Neural progenitor cell (in vitro differentiated cells): ENCODE data around the gene LOXHD1. TPM values are rescaled to one million over a fixed set of nuclear protein-coding genes. Genes with fewer than 3 reads are reported as not detected.

Source experiments
- DNase-seq: peaks from one replicate; pipeline ENCODE4 v3.0.0-alpha.2; 2016; ENCODE audit warnings: low spot score
- H2AFZ ChIP-seq: fragments of 200-600 bp; sonication (generic); replicated peaks from 2 replicates; pipeline ENCODE4 v1.6.1; 2016; ENCODE audit warnings: antibody characterized with exemption
- H3F3A ChIP-seq: fragments of 200-600 bp; sonication (generic); 2 replicates; pipeline ENCODE4 v1.6.1; 2016; ENCODE audit warnings: antibody characterized with exemption, low read depth
- H3K27ac ChIP-seq: fragments of 200-600 bp; sonication (generic); 2 replicates; pipeline ENCODE4 v1.5.1; 2016; ENCODE audit warnings: mild to moderate bottlenecking
- H3K27me3 ChIP-seq: fragments of 200-600 bp; sonication (generic); 2 replicates; pipeline ENCODE4 v1.6.1; 2016; ENCODE audit warnings: mild to moderate bottlenecking, moderate library complexity
- H3K36me3 ChIP-seq: fragments of 200-600 bp; sonication (generic); 2 replicates; pipeline ENCODE4 v1.5.1; 2016
- H3K4me1 ChIP-seq: fragments of 200-600 bp; sonication (generic); 2 replicates; pipeline ENCODE4 v1.6.1; 2016; ENCODE audit warnings: mixed run types
- H3K4me2 ChIP-seq: fragments of 200-600 bp; sonication (generic); 2 replicates; pipeline ENCODE4 v1.6.1; 2016
- H3K4me3 ChIP-seq: fragments of 200-600 bp; sonication (generic); 2 replicates; pipeline ENCODE4 v1.5.1; 2016
- H3K79me2 ChIP-seq: fragments of 200-600 bp; sonication (generic); 2 replicates; pipeline ENCODE4 v1.6.1; 2016; ENCODE audit warnings: low read depth
- H3K9ac ChIP-seq: fragments of 200-600 bp; sonication (generic); 2 replicates; pipeline ENCODE4 v1.6.1; 2016
- H3K9me3 ChIP-seq: fragments of 200-600 bp; sonication (generic); 2 replicates; pipeline ENCODE4 v1.5.1; 2016; ENCODE audit warnings: low read depth
- H4K20me1 ChIP-seq: fragments of 200-600 bp; sonication (generic); 2 replicates; pipeline ENCODE4 v1.6.1; 2016; ENCODE audit warnings: low read depth
- H3K27ac Mint-ChIP-seq: 3 replicates; pipeline ENCODE4 v1.8.0; 2021; ENCODE audit warnings: mixed read lengths
- H3K27me3 Mint-ChIP-seq: 2 replicates; pipeline ENCODE4 v1.8.0; 2022; ENCODE audit warnings: low read depth, mild to moderate bottlenecking, inconsistent platforms, moderate library complexity, mixed read lengths; ENCODE audit not compliant: insufficient read depth
- H3K36me3 Mint-ChIP-seq: 3 replicates; pipeline ENCODE4 v1.8.0; 2021; ENCODE audit warnings: mixed read lengths
- H3K4me1 Mint-ChIP-seq: 3 replicates; pipeline ENCODE4 v1.8.0; 2021; ENCODE audit warnings: mixed read lengths
- H3K4me3 Mint-ChIP-seq: 3 replicates; pipeline ENCODE4 v1.8.0; 2021; ENCODE audit warnings: mild to moderate bottlenecking, moderate library complexity, mixed read lengths
- H3K9me3 Mint-ChIP-seq: 3 replicates; pipeline ENCODE4 v1.8.0; 2020; ENCODE audit warnings: mixed read lengths
- EZH2 ChIP-seq: fragments of 200-600 bp; sonication (generic); IDR thresholded peaks from 2 replicates; pipeline ENCODE4 v1.6.1; 2017; ENCODE audit warnings: antibody characterized with exemption, mild to moderate bottlenecking, moderate library complexity
- EZH2phosphoT487 ChIP-seq: fragments of 200-600 bp; sonication (generic); IDR thresholded peaks from 2 replicates; pipeline ENCODE4 v1.6.1; 2017; ENCODE audit warnings: antibody characterized with exemption
- total RNA-seq: library from RNA; depleted of rRNA; stranded (reverse); fragments of >200 nt; gene quantifications from 2 replicates; pipeline ENCODE4 v1.2.3, GENCODE V29; 2015; ENCODE audit warnings: low replicate concordance
- TF ChIP-seq, protein P1 (sequence below): fragments of 200-600 bp; sonication (generic); IDR thresholded peaks from 2 replicates; pipeline ENCODE4 v1.5.1; 2017; ENCODE audit warnings: antibody characterized with exemption, mild to moderate bottlenecking

LOXHD1 gene
- total RNA-seq, 1 donor from 2014 or later = not detected

DNA sequence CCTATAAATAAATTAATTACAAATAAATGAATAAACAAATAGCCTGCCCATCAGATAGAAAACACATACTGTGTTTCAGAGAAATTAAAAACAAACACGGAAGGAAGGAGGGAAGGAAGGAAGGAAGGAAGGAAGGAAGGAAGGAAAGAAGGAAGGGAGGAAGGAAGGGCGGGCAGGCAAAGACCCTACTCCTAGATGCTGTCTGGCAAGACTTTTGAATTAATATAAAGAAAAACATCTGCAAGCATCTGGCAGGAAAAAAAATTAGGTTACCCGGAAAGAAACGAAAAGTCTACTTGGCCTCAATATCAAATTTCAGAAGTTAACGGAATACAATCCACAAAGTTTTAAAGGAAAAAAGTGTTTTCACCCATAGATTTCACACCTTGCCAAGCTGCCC is 49.1 kb downstream of the LOXHD1 start:
- TF ChIP-seq EZH2phosphoT487 = no peak
- TF ChIP-seq, protein P1, sequence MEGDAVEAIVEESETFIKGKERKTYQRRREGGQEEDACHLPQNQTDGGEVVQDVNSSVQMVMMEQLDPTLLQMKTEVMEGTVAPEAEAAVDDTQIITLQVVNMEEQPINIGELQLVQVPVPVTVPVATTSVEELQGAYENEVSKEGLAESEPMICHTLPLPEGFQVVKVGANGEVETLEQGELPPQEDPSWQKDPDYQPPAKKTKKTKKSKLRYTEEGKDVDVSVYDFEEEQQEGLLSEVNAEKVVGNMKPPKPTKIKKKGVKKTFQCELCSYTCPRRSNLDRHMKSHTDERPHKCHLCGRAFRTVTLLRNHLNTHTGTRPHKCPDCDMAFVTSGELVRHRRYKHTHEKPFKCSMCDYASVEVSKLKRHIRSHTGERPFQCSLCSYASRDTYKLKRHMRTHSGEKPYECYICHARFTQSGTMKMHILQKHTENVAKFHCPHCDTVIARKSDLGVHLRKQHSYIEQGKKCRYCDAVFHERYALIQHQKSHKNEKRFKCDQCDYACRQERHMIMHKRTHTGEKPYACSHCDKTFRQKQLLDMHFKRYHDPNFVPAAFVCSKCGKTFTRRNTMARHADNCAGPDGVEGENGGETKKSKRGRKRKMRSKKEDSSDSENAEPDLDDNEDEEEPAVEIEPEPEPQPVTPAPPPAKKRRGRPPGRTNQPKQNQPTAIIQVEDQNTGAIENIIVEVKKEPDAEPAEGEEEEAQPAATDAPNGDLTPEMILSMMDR = no peak
- TF ChIP-seq EZH2 = no peak
- no peak overlapping the region for H3K4me2 ChIP-seq
- H3K4me1 ChIP-seq = no peaks in the 10 kb centered on the region
- no peaks in the 10 kb centered on the region for H3K36me3 ChIP-seq
- Mint-ChIP-seq H3K4me3 (no peak overlapping the region), H3K9me3 (no peaks in the 10 kb centered on the region), H3K27me3 (peaks cover 2% of the 10 kb centered on the region), H3K27ac (no peak overlapping the region), H3K4me1 (no peaks in the 10 kb centered on the region), H3K36me3 (no peaks in the 10 kb centered on the region)
- H3K79me2 ChIP-seq = no peaks in the 10 kb centered on the region
- H3K4me3 ChIP-seq = no peak overlapping the region
- no peak overlapping the region for H2AFZ ChIP-seq
- H4K20me1 ChIP-seq = no peaks in the 10 kb centered on the region
- H3K9ac ChIP-seq = no peak overlapping the region
- no peak for DNase-seq
- no peak overlapping the region for H3K27ac ChIP-seq
- no peaks in the 10 kb centered on the region for H3K9me3 ChIP-seq
- peaks cover 15% of the 10 kb centered on the region for H3K27me3 ChIP-seq
- H3F3A ChIP-seq = no peaks in the 10 kb centered on the region

DNA sequence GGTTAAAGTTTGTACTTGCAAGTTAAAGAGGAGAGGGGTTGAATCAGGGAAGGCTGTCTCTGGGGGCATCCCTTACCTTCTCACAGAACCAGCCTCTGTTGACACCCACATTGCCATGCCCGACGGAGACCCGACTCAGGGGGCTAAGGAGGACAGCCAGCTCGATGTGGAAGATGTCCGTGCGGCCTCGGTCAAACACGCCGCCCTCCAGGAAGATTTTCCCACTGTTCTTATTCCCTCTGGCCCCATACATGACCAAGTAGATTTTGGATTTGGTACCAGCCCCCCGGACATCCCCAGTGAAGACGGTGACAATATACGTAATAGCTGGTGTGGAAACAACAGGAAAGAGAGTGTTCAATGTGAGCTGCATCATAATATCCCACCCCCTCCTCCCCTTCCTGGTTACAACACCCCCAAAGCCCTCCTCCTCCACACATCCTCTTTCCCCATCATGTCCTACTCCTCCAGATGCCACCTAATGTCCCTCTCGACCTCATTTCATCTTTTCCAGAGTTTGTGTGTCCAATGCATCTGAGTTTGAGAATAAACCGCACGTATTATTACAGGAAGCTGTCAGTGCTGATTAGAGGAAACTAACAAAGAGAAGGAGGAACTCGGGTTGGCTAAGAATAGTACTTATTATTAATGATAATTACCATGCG is 55.7 kb downstream of the LOXHD1 start:
- TF ChIP-seq, protein P1 = no peak
- no peak for TF ChIP-seq EZH2phosphoT487
- TF ChIP-seq EZH2 = no peak
- H2AFZ ChIP-seq = no peak overlapping the region
- H3K4me2 ChIP-seq = no peak overlapping the region
- no peaks in the 10 kb centered on the region for H3K36me3 ChIP-seq
- no peaks in the 10 kb centered on the region for H4K20me1 ChIP-seq
- H3F3A ChIP-seq = no peaks in the 10 kb centered on the region
- DNase-seq = no peak
- no peaks in the 10 kb centered on the region for H3K36me3 Mint-ChIP-seq
- H3K4me3 Mint-ChIP-seq = no peak overlapping the region
- H3K9me3 Mint-ChIP-seq = no peaks in the 10 kb centered on the region
- H3K27ac Mint-ChIP-seq = no peak overlapping the region
- no peak overlapping the region for H3K9ac ChIP-seq
- H3K79me2 ChIP-seq = no peaks in the 10 kb centered on the region
- no peak overlapping the region for H3K4me3 ChIP-seq
- no peaks in the 10 kb centered on the region for H3K27me3 Mint-ChIP-seq
- H3K4me1 ChIP-seq = no peaks in the 10 kb centered on the region
- no peaks in the 10 kb centered on the region for H3K4me1 Mint-ChIP-seq
- no peaks in the 10 kb centered on the region for H3K27me3 ChIP-seq
- no peak overlapping the region for H3K27ac ChIP-seq
- H3K9me3 ChIP-seq = no peaks in the 10 kb centered on the region

DNA sequence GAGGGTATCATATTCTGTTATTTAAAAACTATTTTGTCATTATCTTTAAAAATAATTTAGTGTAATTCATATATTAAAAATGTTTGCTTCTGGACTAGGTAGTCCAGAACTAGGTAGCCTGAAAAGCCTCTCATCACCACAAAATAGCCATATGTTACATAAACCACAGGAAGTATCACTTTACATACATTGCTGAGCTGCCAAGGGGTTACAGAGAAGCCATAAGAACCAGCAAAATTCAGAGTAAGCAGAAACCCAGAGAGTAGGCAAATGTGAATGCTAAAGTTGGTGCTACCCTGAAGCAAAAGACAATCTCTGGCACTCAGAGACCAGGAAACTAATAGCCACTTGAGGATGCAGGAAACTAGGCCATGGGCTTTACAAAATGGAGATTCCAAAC is 60.9 kb downstream of the LOXHD1 start:
- Histone ChIP-seq H3K4me3 (no peak overlapping the region), H3K27me3 (no peaks in the 10 kb centered on the region), H3K79me2 (no peaks in the 10 kb centered on the region), H3K4me1 (no peaks in the 10 kb centered on the region), H3K9ac (no peak overlapping the region), H3F3A (no peaks in the 10 kb centered on the region), H2AFZ (no peak overlapping the region), H3K27ac (no peak overlapping the region), H4K20me1 (no peaks in the 10 kb centered on the region), H3K36me3 (no peaks in the 10 kb centered on the region), H3K9me3 (no peaks in the 10 kb centered on the region), H3K4me2 (no peak overlapping the region)
- Mint-ChIP-seq H3K27me3 (peaks cover 2% of the 10 kb centered on the region), H3K4me3 (no peak overlapping the region), H3K36me3 (no peaks in the 10 kb centered on the region), H3K9me3 (no peaks in the 10 kb centered on the region), H3K4me1 (peaks cover 15% of the 10 kb centered on the region), H3K27ac (no peak overlapping the region)
- DNase-seq = no peak
- TF ChIP-seq, protein P1 = no peak
- no peak for TF ChIP-seq EZH2
